ENCODE results near the gene VAC14. TPM values are rescaled to one million over a fixed set of nuclear protein-coding genes. Genes with fewer than 3 reads are reported as not detected.

Gene VAC14
- total RNA-seq, 1 experiment from 2014 or later: 35.3 TPM

GRCh38 chr16:70723740-70724145 lies 77.2 kb downstream of the VAC14 start:
- H3K4me2 ChIP-seq (ENCODE audit: low read length): no peak overlapping the region
- no peaks in the 10 kb centered on the region for H3K9me2 ChIP-seq (ENCODE audit: insufficient read depth)
- ChIA-PET POLR2A (no interaction called here), RAD21 (ENCODE audit: low non-redundant PET in 1 of 2, low total read pairs in 2 of 2, uncharacterized antibody in 2 of 2, unreplicated experiment in 2 of 2) (no interaction called here), CTCF (no interaction called here)
- TF ChIP-seq SP1 (IDR thresholded peaks at IDR 0.05; ENCODE audit: low read depth): no peak
- TF ChIP-seq EGR1 (IDR thresholded peaks at IDR 0.05; ENCODE audit: low read depth): no peak
- no peak for TF ChIP-seq CTCF (IDR thresholded peaks at IDR 0.05 in 2 of 3, conservative IDR thresholded peaks at IDR 0.05 in 1 of 3; ENCODE audit: borderline replicate concordance in 1 of 3, insufficient read depth in 1 of 3, low read depth in 2 of 3, low read length in 2 of 3)
- no peak for TF ChIP-seq TCF7L2 (IDR thresholded peaks at IDR 0.05; ENCODE audit: borderline replicate concordance, extremely low read depth, insufficient read depth, insufficient read length)
- TF ChIP-seq, protein P1, sequence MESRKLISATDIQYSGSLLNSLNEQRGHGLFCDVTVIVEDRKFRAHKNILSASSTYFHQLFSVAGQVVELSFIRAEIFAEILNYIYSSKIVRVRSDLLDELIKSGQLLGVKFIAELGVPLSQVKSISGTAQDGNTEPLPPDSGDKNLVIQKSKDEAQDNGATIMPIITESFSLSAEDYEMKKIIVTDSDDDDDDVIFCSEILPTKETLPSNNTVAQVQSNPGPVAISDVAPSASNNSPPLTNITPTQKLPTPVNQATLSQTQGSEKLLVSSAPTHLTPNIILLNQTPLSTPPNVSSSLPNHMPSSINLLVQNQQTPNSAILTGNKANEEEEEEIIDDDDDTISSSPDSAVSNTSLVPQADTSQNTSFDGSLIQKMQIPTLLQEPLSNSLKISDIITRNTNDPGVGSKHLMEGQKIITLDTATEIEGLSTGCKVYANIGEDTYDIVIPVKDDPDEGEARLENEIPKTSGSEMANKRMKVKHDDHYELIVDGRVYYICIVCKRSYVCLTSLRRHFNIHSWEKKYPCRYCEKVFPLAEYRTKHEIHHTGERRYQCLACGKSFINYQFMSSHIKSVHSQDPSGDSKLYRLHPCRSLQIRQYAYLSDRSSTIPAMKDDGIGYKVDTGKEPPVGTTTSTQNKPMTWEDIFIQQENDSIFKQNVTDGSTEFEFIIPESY (IDR thresholded peaks at IDR 0.05; ENCODE audit: extremely low read depth, insufficient replicate concordance, low read length): no peak
- TF ChIP-seq JUND (IDR thresholded peaks at IDR 0.05): no peak
- no peak for TF ChIP-seq ELF1 (IDR thresholded peaks at IDR 0.05; ENCODE audit: borderline replicate concordance, low read depth)
- no peak for TF ChIP-seq REST (IDR thresholded peaks at IDR 0.05; ENCODE audit: low read depth)
- no peak for TF ChIP-seq SRF (IDR thresholded peaks at IDR 0.05; ENCODE audit: low read depth)
- TF ChIP-seq FOSL1 (IDR thresholded peaks at IDR 0.05; ENCODE audit: low read depth): no peak
- no peak for TF ChIP-seq MAX (IDR thresholded peaks at IDR 0.05)
- no peak for TF ChIP-seq POLR2A (IDR thresholded peaks at IDR 0.05; ENCODE audit: borderline replicate concordance, extremely low read depth, insufficient read depth, insufficient read length)
- no peak for TF ChIP-seq YY1 (IDR thresholded peaks at IDR 0.05; ENCODE audit: extremely low read depth, insufficient replicate concordance, low read depth, low read length)
- TF ChIP-seq, protein P2, sequence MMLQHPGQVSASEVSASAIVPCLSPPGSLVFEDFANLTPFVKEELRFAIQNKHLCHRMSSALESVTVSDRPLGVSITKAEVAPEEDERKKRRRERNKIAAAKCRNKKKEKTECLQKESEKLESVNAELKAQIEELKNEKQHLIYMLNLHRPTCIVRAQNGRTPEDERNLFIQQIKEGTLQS (IDR thresholded peaks at IDR 0.05): no peak
- no peak for TF ChIP-seq EZH2 (IDR thresholded peaks at IDR 0.05)
- no peak for TF ChIP-seq CBX3 (IDR thresholded peaks at IDR 0.05; ENCODE audit: low read depth)
- TF ChIP-seq CEBPB (IDR thresholded peaks at IDR 0.05; ENCODE audit: low read depth): no peak
- TF ChIP-seq POLR2AphosphoS5 (IDR thresholded peaks at IDR 0.05; ENCODE audit: low read depth, low read length): no peak
- TF ChIP-seq SIN3A (IDR thresholded peaks at IDR 0.05; ENCODE audit: low read depth): no peak
- TF ChIP-seq ZNF274 (IDR thresholded peaks at IDR 0.05; ENCODE audit: low read depth, low read length): no peak
- intact Hi-C loops (cut with micrococcal nuclease): no loop called here
- H3K4me1 ChIP-seq (ENCODE audit: control insufficient read depth in 1 of 2, insufficient read depth in 2 of 2, low read length in 2 of 2): no peaks in the 10 kb centered on the region
- DNase-seq (ENCODE audit: low read depth, low spot score): no peak
- no peaks in the 10 kb centered on the region for H3K9me3 ChIP-seq (ENCODE audit: control insufficient read depth in 1 of 2, insufficient read depth in 1 of 2, low read depth in 1 of 2, low read length in 2 of 2)
- H3K27me3 ChIP-seq (ENCODE audit: insufficient read depth, low read length): no peaks in the 10 kb centered on the region
- no peak overlapping the region for H3K27ac ChIP-seq (ENCODE audit: low read depth, low read length)
- no peak for ATAC-seq
- BruUV-seq (replicated peaks): no TSS peak
- no peak overlapping the region for H3K9ac ChIP-seq (ENCODE audit: low read length)
- no peak overlapping the region for H3K4me3 ChIP-seq (replicated peaks in 1 of 2; ENCODE audit: low read depth in 1 of 2, low read length in 2 of 2)
- H3K36me3 ChIP-seq (ENCODE audit: control insufficient read depth in 1 of 2, insufficient read depth in 2 of 2, low read length in 2 of 2): no peaks in the 10 kb centered on the region
- no peaks in the 10 kb centered on the region for H3K79me2 ChIP-seq (ENCODE audit: insufficient read depth, low read length)
- no peak overlapping the region for H2AFZ ChIP-seq (ENCODE audit: low read depth, low read length, poor library complexity, severe bottlenecking)
- no peaks in the 10 kb centered on the region for H4K20me1 ChIP-seq (ENCODE audit: insufficient read depth)
